SH-SY5Y (cell line): ENCODE results near the gene ZNF267.

Experiments used
- GATA2 ChIP-seq: IDR thresholded peaks from 2 replicates; pipeline ENCODE4 v1.6.1; 2011; ENCODE audit warnings: mild to moderate bottlenecking, low read depth, low read length
- GATA3 ChIP-seq: IDR thresholded peaks from 2 replicates; pipeline ENCODE4 v1.6.1; 2011; ENCODE audit warnings: low read depth, mild to moderate bottlenecking, low read length, moderate library complexity

ZNF267 gene

DNA sequence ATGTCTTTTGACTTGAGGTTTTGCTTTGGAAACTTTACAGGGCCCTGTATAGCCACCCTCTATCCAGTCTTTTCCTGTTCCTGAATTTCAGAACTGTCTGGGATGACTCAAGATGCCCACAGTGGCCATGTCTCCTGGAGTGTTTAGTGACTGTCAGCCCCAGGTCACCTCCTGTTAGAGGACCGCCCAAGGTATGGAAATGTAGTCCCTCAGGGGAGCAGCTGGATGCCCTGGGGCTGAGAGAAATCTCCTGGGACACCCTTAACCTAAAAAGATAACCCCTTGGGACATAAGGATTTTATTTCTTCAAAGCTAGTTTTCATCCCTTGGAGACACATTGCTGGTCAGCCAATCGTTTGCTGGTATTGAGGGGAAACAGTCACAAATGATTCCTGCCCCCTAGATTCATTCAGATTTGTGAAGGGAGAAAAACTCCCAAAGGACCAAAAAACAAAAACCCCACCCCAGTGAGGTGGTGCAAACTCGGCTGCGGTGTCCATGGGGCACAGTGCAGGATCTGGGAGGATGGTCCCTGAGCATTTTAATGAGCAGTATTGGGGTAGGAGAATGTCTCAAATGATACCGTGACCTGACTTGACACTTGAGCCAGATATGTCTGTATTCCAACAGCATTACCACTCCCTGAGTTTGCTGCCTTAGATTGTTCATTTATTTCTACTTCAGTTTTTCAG is 1.7 kb downstream of the ZNF267 start:
- no peak for TF ChIP-seq GATA2

DNA sequence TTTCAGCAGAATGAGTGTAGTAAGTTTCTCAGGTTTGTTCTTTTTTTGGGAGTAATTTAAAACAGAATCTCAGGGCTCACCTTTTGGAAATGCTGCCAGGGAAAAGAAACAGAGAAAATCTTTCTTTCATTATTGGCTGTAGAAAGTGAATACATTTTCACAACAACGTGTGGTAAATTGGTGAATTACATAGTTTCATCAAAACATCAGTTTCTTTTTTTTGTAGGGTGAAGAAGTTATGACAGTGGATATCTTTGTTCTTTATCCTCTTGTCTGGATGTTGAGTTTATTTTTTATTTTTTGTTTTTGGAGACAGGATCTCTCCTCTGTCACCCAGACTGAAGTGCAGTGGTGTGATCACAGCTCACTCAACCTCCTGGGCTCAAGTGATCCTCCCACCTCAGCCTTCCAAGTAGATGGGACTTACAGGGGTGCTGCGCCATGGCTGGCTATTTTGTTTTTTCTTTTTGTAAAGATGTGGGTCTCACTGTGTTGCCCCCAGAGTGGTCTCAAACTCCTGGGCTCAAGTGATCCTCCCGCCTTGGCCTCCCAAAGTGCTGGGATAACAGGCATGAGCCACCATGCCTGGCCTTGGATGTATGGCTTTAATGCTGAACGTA is 2.4 kb downstream of the ZNF267 start:
- no peak for TF ChIP-seq GATA2
- no peak for TF ChIP-seq GATA3

- no peak for TF ChIP-seq GATA2
- TF ChIP-seq GATA3: no peak
Observed at GRCh38 chr16:31876951-31877828, 3.6 kb downstream of the ZNF267 start.

DNA sequence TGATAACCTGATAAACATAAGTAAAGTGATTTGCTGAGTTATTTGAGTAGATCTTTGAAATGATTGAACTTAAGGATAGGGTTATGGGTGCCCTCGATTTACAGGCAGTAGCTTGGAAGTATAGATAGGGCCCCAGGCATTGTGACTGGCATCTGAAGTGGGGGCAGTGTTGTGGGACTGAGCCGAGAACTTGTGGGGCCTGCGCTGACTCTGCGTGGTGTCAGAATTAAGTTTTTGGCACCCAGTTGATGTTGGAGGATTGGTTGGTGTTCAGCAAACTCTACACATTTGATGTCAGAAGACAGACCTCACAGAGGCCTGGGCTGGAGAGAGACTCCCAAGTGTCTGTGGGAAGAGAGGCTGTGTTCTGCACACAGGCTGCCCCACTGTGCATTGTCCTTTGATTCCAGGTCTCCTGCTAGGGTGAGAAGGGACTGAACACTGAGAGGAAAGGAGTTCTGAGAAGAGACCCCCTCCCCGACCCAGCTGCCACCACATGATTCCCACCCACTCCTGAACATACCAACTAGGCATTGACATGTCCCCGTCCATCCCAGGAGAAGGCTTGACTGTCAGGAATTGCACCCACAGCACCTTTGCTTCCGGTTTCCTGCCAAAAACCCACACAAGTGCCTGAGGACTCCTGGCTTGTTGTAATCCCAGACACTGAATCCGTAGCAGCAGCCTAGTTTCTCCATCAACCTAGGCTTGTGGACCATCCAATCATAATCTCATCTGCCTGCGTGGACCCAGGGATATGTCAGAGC is 4.5 kb downstream of the ZNF267 start:
- TF ChIP-seq GATA2 (no peak), GATA3 (no peak)

DNA sequence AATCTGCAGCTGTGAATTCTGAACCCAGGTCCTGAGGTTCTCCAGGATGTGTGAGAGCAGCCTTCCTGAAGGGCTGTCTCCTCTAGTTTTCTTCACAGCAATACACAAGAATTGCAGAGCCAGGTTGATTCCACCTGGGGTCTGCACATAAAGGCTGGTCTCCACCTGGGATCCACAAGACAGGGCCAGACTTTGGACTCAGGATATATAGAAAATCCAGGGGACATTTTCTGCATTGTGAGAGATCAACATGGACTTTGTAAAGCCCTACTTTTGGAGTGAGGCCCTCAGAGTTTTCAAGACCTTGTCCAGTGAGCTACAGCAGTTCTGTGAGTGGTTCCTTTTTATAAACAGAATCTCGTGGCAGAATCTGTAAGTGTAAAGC is 6.3 kb downstream of the ZNF267 start:
- TF ChIP-seq GATA3: no peak
- no peak for TF ChIP-seq GATA2

- TF ChIP-seq GATA2 (no peak), GATA3 (no peak)
Observed at GRCh38 chr16:31880322-31880979, 6.8 kb downstream of the ZNF267 start.

DNA sequence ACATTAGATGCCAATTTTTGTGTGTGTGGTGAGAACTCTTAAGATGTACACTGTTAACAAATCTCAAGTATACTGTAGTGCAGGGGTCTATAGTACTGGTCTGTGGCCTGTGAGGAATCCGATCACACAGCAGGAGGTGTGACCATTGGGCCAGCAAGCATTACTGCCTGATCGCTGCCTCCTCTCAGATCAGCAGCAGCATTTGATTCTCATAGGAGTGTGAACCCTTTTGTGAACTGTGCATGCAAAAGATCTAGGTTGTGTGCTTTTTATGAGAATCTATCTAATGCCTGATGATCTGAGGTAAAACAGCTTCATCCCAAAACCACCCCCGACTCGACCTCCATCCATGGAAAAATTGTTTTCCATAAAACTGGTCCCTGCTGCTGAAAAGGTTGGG is 12.6 kb downstream of the ZNF267 start:
- TF ChIP-seq GATA2: no peak
- TF ChIP-seq GATA3: no peak

GRCh38 chr16:31888735-31889134 is 15.1 kb downstream of the ZNF267 start:
- TF ChIP-seq GATA3 (no peak), GATA2 (no peak)

DNA sequence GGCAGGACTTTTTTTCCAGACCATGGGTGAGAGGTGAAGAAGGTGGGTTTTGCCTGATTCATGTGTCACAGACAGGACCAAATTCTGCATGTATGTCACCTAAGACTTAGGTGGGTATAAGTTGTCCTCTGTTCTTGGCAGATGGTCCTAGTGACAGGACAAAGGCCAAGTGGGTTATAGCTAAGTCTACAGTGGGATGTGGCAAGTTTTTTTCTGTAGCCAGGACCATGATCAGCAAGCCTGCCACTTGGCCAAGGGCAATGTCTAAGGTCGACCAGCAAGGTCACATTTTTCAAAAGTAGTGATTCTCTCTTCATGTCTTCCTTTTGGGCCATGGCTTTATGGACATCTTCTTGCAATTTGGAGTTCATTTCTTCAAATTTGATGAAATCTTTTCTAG is 20.2 kb downstream of the ZNF267 start:
- TF ChIP-seq GATA2 (no peak), GATA3 (no peak)

- no peak for TF ChIP-seq GATA2
- TF ChIP-seq GATA3: no peak
Observed at GRCh38 chr16:31897283-31897682, 23.7 kb downstream of the ZNF267 start.

DNA sequence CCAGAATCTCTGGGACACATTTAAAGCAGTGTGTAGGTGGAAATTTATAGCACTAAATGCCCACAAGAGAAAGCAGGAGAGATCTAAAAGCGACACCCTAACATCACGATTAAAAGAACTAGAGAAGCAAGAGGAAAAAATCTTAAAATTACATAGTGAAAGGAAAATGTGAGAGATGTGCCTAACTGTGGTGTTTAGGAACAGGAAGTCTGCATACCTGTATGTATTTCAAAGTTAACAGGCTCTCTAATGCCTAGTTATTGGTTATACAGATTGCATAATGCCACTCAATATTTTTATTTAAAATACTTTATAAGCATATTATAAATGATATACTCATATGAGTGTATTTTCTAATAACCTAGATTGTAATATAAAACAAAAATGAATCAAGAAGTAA is 25.9 kb downstream of the ZNF267 start:
- TF ChIP-seq GATA3 (no peak), GATA2 (no peak)

GRCh38 chr16:31913668-31914067 is 40.1 kb downstream of the ZNF267 start:
- no peak for TF ChIP-seq GATA3

DNA sequence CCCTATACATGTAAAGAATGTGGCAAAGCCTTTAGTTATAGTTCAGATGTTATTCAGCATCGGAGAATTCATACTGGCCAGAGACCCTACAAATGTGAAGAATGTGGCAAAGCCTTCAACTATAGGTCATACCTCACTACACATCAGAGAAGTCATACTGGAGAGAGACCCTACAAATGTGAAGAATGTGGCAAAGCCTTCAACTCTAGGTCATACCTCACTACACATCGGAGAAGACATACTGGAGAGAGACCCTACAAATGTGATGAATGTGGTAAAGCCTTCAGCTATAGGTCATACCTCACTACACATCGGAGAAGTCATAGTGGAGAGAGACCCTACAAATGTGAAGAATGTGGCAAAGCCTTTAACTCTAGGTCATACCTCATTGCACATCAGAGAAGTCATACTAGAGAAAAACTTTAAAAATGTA is 42.5 kb downstream of the ZNF267 start:
- TF ChIP-seq GATA3 (no peak), GATA2 (no peak)

GRCh38 chr16:31920373-31920772 is 46.8 kb downstream of the ZNF267 start:
- TF ChIP-seq GATA2: no peak
- no peak for TF ChIP-seq GATA3
